ENCODE data around the gene SLA2. TPM values are rescaled to one million over a fixed set of nuclear protein-coding genes. Genes with fewer than 3 reads are reported as not detected.

The SLA2 gene
- total RNA-seq, 1 donor = not detected

GRCh38 chr20:36663031-36663430 lies 17.0 kb upstream of the SLA2 start:
- no peak overlapping the region for H3K4me3 ChIP-seq (ENCODE audit: low read depth, low read length)
- peak; percentile 78 for DNase-seq (ENCODE audit: low read depth)
- TF ChIP-seq, protein P1, sequence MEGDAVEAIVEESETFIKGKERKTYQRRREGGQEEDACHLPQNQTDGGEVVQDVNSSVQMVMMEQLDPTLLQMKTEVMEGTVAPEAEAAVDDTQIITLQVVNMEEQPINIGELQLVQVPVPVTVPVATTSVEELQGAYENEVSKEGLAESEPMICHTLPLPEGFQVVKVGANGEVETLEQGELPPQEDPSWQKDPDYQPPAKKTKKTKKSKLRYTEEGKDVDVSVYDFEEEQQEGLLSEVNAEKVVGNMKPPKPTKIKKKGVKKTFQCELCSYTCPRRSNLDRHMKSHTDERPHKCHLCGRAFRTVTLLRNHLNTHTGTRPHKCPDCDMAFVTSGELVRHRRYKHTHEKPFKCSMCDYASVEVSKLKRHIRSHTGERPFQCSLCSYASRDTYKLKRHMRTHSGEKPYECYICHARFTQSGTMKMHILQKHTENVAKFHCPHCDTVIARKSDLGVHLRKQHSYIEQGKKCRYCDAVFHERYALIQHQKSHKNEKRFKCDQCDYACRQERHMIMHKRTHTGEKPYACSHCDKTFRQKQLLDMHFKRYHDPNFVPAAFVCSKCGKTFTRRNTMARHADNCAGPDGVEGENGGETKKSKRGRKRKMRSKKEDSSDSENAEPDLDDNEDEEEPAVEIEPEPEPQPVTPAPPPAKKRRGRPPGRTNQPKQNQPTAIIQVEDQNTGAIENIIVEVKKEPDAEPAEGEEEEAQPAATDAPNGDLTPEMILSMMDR (IDR thresholded peaks at IDR 0.05; ENCODE audit: insufficient read depth, low read depth, low read length) = no peak

DNA sequence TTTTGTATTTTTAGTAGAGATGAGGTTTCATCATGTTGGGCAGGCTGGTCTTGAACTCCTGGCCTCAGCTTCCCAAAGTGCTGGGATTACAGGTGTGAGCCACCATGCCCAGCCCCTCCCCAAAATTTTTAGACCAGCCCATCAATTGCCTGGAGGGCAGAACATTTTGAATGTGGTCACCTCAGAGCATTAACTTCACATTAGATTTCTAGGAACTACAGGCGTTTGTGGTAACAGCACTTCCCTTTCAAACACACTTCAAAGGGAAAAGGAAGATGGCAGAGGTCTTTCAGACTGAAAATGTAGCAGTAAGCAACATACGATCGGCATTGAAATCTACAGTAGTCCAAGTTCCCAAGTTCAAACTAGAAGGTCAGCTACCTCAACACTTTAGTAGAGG lies 12.3 kb upstream of the SLA2 start:
- no peak for DNase-seq (ENCODE audit: low read depth)
- no peak overlapping the region for H3K4me3 ChIP-seq (ENCODE audit: low read depth, low read length)
- TF ChIP-seq, protein P1 (IDR thresholded peaks at IDR 0.05; ENCODE audit: insufficient read depth, low read depth, low read length) = no peak

- no peak for DNase-seq (ENCODE audit: low read depth)
- TF ChIP-seq, protein P1 (IDR thresholded peaks at IDR 0.05; ENCODE audit: insufficient read depth, low read depth, low read length) = no peak
- H3K4me3 ChIP-seq (ENCODE audit: low read depth, low read length) = no peak overlapping the region
These were observed 10.7 kb upstream of the SLA2 start for GRCh38 chr20:36656733-36657132.

- H3K4me3 ChIP-seq (ENCODE audit: low read depth, low read length) = no peak overlapping the region
- TF ChIP-seq, protein P1 (IDR thresholded peaks at IDR 0.05; ENCODE audit: insufficient read depth, low read depth, low read length) = no peak
- no peak for DNase-seq (ENCODE audit: low read depth)
These were observed 9.0 kb upstream of the SLA2 start for GRCh38 chr20:36655004-36655403.

DNA sequence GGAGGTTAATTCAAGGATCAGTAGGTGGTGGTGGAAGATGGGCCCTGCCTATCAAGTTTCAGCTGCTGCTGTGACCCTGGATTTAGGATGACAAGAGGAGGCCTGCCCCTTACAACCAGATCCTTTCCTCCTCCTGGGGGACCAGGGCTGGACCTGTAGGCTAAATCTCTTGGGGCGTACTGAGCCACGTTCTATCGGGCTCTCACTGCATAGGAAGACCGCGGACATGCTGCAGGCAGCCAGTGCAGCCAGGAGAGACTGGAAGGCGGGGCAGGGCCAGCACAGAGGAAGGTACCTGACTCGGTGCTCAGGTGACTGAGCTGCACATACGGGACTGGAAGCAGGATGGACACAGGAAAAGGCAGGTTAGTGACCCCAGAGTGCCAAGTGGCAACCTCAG lies 8.5 kb upstream of the SLA2 start:
- TF ChIP-seq, protein P1 (IDR thresholded peaks at IDR 0.05; ENCODE audit: insufficient read depth, low read depth, low read length) = no peak
- no peak for DNase-seq (ENCODE audit: low read depth)
- no peak overlapping the region for H3K4me3 ChIP-seq (ENCODE audit: low read depth, low read length)

- no peak for DNase-seq (ENCODE audit: low read depth)
- TF ChIP-seq, protein P1 (IDR thresholded peaks at IDR 0.05; ENCODE audit: insufficient read depth, low read depth, low read length) = no peak
- no peak overlapping the region for H3K4me3 ChIP-seq (ENCODE audit: low read depth, low read length)
These were observed 7.5 kb upstream of the SLA2 start for GRCh38 chr20:36653456-36653855.
